IPS DF 6.9 (cell line): ENCODE data around the gene RBM20.
"Not testable (repeated sequence)": the region's sequence is repeated elsewhere in the genome, so short reads cannot be mapped to it uniquely, and the experiment has no call there.

Experiments used
- DNase-seq: peaks from one replicate; pipeline ENCODE4 v3.0.0-alpha.2; 2013; ENCODE audit warnings: low read depth, low spot score
- H3K27ac ChIP-seq: one replicate; pipeline ENCODE4 v1.5.1; 2013; ENCODE audit warnings: low read length, control low read depth
- H3K27me3 ChIP-seq: 2 replicates; pipeline ENCODE4 v1.6.1; 2013; ENCODE audit warnings: mild to moderate bottlenecking, low read length; ENCODE audit not compliant: control insufficient read depth, insufficient read depth
- H3K36me3 ChIP-seq: 2 replicates; pipeline ENCODE4 v1.6.1; 2013; ENCODE audit warnings: low read length; ENCODE audit not compliant: control insufficient read depth, insufficient read depth
- H3K4me1 ChIP-seq: 2 replicates; pipeline ENCODE4 v1.6.1; 2013; ENCODE audit warnings: low read length; ENCODE audit not compliant: control insufficient read depth, insufficient read depth
- H3K4me3 ChIP-seq: 2 replicates; pipeline ENCODE4 v1.5.1; 2013; ENCODE audit warnings: mild to moderate bottlenecking, low read length
- H3K9me3 ChIP-seq: 2 replicates; pipeline ENCODE4 v1.6.1; 2013; ENCODE audit warnings: low read length, inconsistent platforms; ENCODE audit not compliant: control insufficient read depth, insufficient read depth
- WGBS: extraction: QIAGEN DNeasy Blood & Tissue Kit; methylation state at CpG from one replicate; pipeline ENCODE4 v1.1.7; 2013; ENCODE audit warnings: mixed read lengths, missing lambda C conversion rate; ENCODE audit not compliant: insufficient read length, insufficient coverage; 5-methylcytosine and 5-hydroxymethylcytosine counted together

The RBM20 gene

DNA sequence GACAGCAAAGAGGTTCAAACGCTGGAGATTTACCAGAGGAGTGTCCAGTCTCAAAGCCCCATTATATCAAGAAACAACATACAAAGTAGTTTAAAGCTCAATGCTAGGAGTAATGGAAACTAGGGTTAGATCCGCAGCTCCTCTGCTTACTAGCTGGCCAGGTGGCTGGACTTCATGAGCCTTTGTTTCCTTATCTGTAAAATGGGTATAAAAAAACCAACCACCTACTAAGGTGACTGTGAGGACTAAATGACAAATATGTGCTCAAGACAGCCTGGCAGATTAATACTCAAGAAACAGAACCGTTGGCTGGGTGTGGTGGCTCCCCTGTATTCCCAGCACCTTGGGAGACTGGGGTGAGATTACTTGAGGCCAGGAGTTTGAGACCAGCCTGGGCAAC is 5.8 kb upstream of the RBM20 start:
- H3K27ac ChIP-seq = no peak overlapping the region
- no CpG with 5 or more reads among the region's 3 CpGs for WGBS
- DNase-seq = no peak
- H3K9me3 ChIP-seq = no peaks in the 10 kb centered on the region
- H3K4me3 ChIP-seq = no peak overlapping the region
- H3K36me3 ChIP-seq = no peaks in the 10 kb centered on the region
- peaks cover 10% of the 10 kb centered on the region for H3K27me3 ChIP-seq
- peaks cover 7% of the 10 kb centered on the region for H3K4me1 ChIP-seq

GRCh38 chr10:110639046-110639445 is 5.1 kb upstream of the RBM20 start:
- not testable (repeated sequence) for H3K4me3 ChIP-seq, H3K27ac ChIP-seq, H3K4me1 ChIP-seq, H3K9me3 ChIP-seq, DNase-seq, H3K36me3 ChIP-seq
- no CpG with 5 or more reads among the region's 6 CpGs for WGBS
- peaks cover 16% of the 10 kb centered on the region for H3K27me3 ChIP-seq

DNA sequence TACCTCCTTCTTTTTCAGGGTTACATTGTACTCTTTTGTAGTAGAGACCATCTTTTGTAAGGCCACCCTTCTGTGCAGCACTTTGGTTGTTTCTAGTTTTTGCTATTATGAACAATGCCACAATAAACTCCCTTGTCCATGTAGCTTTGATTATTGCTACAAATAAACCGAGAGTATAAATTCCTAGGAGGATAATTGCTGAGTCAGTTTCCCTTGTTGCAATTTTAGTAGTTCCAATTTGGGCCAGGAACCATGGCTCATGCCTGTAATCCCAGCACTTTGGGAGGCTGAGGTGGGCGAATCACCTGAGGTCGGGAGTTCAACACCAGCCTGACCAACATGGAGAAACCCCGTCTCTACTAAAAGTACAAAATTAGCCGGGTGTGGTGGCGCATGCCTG is 4.3 kb upstream of the RBM20 start:
- not testable (repeated sequence) for H3K4me1 ChIP-seq, H3K36me3 ChIP-seq, H3K9me3 ChIP-seq, H3K27ac ChIP-seq, DNase-seq, H3K4me3 ChIP-seq
- H3K27me3 ChIP-seq = peaks cover 20% of the 10 kb centered on the region
- WGBS = no CpG with 5 or more reads among the region's 6 CpGs

DNA sequence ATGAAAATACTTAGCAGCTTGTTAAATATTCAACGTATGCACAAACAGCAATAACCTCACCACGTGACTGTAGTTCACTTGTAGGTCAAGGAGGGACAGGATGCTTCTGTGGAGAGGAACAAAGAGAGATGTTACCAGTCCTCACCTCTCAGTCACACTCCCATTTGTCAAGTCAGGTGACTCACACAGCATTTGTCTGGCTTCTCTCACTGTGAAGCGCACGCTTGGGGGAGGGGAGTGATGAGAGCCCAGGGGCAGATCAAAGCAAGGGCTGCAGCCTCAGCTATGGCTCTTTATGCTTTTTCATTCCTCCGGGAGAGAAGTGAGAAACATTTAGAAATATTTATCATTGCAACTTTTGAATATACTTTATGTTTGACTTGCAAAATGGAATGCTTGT is 2.9 kb upstream of the RBM20 start:
- H3K4me3 ChIP-seq = no peak overlapping the region

DNA sequence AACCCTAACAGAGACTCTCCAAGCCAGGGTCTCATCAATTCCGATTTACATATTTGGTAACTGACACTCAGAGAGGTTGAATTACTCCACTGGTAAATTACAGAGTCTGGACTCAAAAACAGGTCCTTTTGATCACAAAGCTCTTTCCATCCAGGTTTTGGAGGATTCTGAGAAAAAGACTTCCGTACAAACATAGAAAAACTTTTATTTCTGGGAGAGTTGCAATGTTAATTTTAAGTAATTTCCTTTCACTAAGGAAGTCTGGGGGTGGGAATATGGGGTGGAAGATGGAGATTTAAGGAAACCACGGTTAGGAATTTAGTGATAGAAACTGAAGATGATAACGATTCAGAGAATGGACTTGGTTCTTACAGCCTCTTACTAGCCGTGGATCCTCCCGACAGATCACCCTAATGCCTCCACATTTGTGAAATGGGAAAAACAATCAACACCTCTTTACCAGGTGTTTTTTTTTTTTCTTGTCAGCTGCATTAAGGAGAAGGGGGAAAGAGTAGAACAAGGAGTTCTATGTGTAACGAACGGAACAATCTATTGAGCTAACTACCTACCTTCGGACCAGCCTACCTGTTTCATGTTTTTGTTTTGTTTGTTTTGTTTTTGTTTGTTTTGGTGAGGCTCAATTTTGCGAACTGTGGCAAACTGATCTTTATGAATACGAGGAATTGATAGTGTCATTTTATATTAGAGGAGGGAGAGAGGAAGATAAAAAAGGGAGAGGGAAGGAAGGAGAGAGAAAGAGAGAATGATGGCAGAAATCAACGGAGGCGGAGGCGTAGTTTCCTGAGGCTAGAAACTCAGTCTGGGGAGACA is 1.7 kb upstream of the RBM20 start:
- Histone ChIP-seq H3K4me1 (0 out of 2 replicates have a peak, but pooled peaks cover 3% of the 10 kb centered on the region), H3K27me3 (peaks cover 25% of the 10 kb centered on the region), H3K27ac (no peak overlapping the region), H3K36me3 (no peaks in the 10 kb centered on the region; the same call in 1 of the 2 replicates), H3K4me3 (no peak overlapping the region; the same call in 1 of the 2 replicates), H3K9me3 (no peaks in the 10 kb centered on the region)
- no peak for DNase-seq
- WGBS = 100% methylated on average over 1 of the region's 14 CpGs

More for the DNA sequence above, 2.9 kb upstream of the RBM20 start:
- peaks cover 7% of the 10 kb centered on the region for H3K4me1 ChIP-seq
- H3K9me3 ChIP-seq = no peaks in the 10 kb centered on the region
- no peaks in the 10 kb centered on the region; the same call in 1 of the 2 replicates for H3K36me3 ChIP-seq
- WGBS = no CpG with 5 or more reads among the region's 5 CpGs
- H3K27ac ChIP-seq = no peak overlapping the region
- DNase-seq = peak; percentile 70
- peaks cover 25% of the 10 kb centered on the region for H3K27me3 ChIP-seq

DNA sequence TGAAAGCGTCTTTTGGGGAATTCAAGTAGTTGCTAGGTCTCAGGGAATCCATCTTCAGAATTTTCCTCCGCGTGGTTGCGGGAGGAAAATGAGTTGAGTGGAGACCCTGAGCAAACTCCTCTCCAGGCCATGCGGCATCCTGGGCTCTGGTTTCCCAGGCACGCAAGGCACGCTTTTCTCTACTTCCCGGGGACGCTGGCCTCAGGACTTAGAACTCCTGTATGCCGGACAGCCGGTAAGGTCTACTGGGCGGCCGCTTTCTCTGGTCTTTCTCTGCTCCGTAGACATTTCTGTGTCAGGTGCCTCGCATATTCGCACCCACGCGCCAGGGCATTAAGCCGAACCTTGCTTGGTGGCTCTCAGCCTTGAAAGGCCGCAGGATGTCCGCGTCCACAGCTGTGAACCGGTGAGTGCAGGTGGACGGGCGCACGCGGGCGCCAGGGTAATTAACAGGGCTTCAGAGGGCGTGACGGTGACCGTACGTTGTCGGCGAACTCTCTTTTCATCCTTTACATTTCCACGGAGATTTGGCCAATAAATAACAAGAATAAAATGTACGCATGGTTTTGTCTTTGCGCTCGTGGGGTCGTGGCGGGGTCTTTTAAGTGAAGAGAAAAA is 992 bp upstream of the RBM20 start:
- Histone ChIP-seq H3K4me3 (peak overlapping the region; percentile 81; the same call in 1 of the 2 replicates), H3K4me1 (0 out of 2 replicates have a peak, but pooled peaks cover 2% of the 10 kb centered on the region), H3K36me3 (no peaks in the 10 kb centered on the region; the same call in 1 of the 2 replicates), H3K27me3 (peaks cover 25% of the 10 kb centered on the region), H3K9me3 (no peaks in the 10 kb centered on the region), H3K27ac (no peak overlapping the region)
- no CpG with 5 or more reads among the region's 40 CpGs for WGBS
- no peak for DNase-seq

GRCh38 chr10:110644598-110645462 is 694 bp downstream of the RBM20 start:
- DNase-seq = no peak
- Histone ChIP-seq H3K4me1 (0 out of 2 replicates have a peak, but pooled peaks cover 2% of the 10 kb centered on the region), H3K27ac (no peak overlapping the region), H3K4me3 (peak overlapping the region; percentile 81; the same call in 1 of the 2 replicates), H3K9me3 (no peaks in the 10 kb centered on the region), H3K27me3 (peaks cover 25% of the 10 kb centered on the region), H3K36me3 (no peaks in the 10 kb centered on the region; the same call in 1 of the 2 replicates)
- no CpG with 5 or more reads among the region's 31 CpGs for WGBS

GRCh38 chr10:110646417-110647135 is 2.4 kb downstream of the RBM20 start:
- Histone ChIP-seq H3K4me1 (no peaks in the 10 kb centered on the region), H3K36me3 (no peaks in the 10 kb centered on the region; the same call in 1 of the 2 replicates), H3K4me3 (no peak overlapping the region), H3K27me3 (peaks cover 25% of the 10 kb centered on the region), H3K27ac (no peak overlapping the region), H3K9me3 (no peaks in the 10 kb centered on the region)
- no CpG with 5 or more reads among the region's 13 CpGs for WGBS
- no peak for DNase-seq

GRCh38 chr10:110647136-110647430 is 2.9 kb downstream of the RBM20 start:
- H3K27ac ChIP-seq = no peak overlapping the region
- H3K4me1 ChIP-seq = no peaks in the 10 kb centered on the region
- WGBS = no CpG with 5 or more reads among the region's 3 CpGs
- no peak for DNase-seq
- H3K27me3 ChIP-seq = peaks cover 25% of the 10 kb centered on the region
- no peaks in the 10 kb centered on the region; the same call in 1 of the 2 replicates for H3K36me3 ChIP-seq
- no peaks in the 10 kb centered on the region for H3K9me3 ChIP-seq
- no peak overlapping the region for H3K4me3 ChIP-seq
